Measurements from ENCODE around the gene IMPA2.

IMPA2 gene

GRCh38 chr18:12010187-12010802, 29.0 kb downstream of the IMPA2 start:
- Histone ChIP-seq H2AFZ (ENCODE audit: low read depth, low read length) (no peak overlapping the region), H3K9me3 (ENCODE audit: insufficient read depth, low read length, severe bottlenecking) (no peaks in the 10 kb centered on the region), H3K27ac (ENCODE audit: low read length) (no peak overlapping the region), H4K20me1 (ENCODE audit: insufficient read depth, low read length) (no peaks in the 10 kb centered on the region; the same call in 1 of the 2 replicates), H3K27me3 (ENCODE audit: insufficient read depth, low read length, poor library complexity) (no peaks in the 10 kb centered on the region), H3K36me3 (ENCODE audit: insufficient read depth, low read length) (no peaks in the 10 kb centered on the region), H3K4me1 (ENCODE audit: insufficient read depth, low read length) (no peaks in the 10 kb centered on the region), H3K4me2 (ENCODE audit: insufficient read depth, low read length) (no peak overlapping the region), H3K9ac (ENCODE audit: low read depth, low read length) (no peak overlapping the region), H3K4me3 (ENCODE audit: low read depth in 1 of 2, low read length in 2 of 2) (no peak overlapping the region), H3K79me2 (ENCODE audit: insufficient read depth, low read length) (no peaks in the 10 kb centered on the region)
- no peak for TF ChIP-seq EZH2 (IDR thresholded peaks at IDR 0.05; ENCODE audit: borderline replicate concordance, low read depth, low read length, severe bottlenecking)
- TF ChIP-seq, protein P1, sequence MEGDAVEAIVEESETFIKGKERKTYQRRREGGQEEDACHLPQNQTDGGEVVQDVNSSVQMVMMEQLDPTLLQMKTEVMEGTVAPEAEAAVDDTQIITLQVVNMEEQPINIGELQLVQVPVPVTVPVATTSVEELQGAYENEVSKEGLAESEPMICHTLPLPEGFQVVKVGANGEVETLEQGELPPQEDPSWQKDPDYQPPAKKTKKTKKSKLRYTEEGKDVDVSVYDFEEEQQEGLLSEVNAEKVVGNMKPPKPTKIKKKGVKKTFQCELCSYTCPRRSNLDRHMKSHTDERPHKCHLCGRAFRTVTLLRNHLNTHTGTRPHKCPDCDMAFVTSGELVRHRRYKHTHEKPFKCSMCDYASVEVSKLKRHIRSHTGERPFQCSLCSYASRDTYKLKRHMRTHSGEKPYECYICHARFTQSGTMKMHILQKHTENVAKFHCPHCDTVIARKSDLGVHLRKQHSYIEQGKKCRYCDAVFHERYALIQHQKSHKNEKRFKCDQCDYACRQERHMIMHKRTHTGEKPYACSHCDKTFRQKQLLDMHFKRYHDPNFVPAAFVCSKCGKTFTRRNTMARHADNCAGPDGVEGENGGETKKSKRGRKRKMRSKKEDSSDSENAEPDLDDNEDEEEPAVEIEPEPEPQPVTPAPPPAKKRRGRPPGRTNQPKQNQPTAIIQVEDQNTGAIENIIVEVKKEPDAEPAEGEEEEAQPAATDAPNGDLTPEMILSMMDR (IDR thresholded peaks at IDR 0.05; ENCODE audit: borderline replicate concordance, extremely low read depth, low read length, poor library complexity, severe bottlenecking), result no peak
- ATAC-seq (ENCODE audit: insufficient read depth, low read depth) (no peak), DNase-seq (no peak)

- no peak for TF ChIP-seq EZH2 (IDR thresholded peaks at IDR 0.05; ENCODE audit: borderline replicate concordance, low read depth, low read length, severe bottlenecking)
- TF ChIP-seq, protein P1 (IDR thresholded peaks at IDR 0.05; ENCODE audit: borderline replicate concordance, extremely low read depth, low read length, poor library complexity, severe bottlenecking), result no peak
- no peaks in the 10 kb centered on the region for H3K79me2 ChIP-seq (ENCODE audit: insufficient read depth, low read length)
- H3K9me3 ChIP-seq (ENCODE audit: insufficient read depth, low read length, severe bottlenecking), result no peaks in the 10 kb centered on the region
- DNase-seq (no peak), ATAC-seq (ENCODE audit: insufficient read depth, low read depth) (no peak)
- H3K36me3 ChIP-seq (ENCODE audit: insufficient read depth, low read length), result no peaks in the 10 kb centered on the region
- no peaks in the 10 kb centered on the region for H3K4me1 ChIP-seq (ENCODE audit: insufficient read depth, low read length)
- no peaks in the 10 kb centered on the region for H3K27me3 ChIP-seq (ENCODE audit: insufficient read depth, low read length, poor library complexity)
- H2AFZ ChIP-seq (ENCODE audit: low read depth, low read length), result no peak overlapping the region
- H4K20me1 ChIP-seq (ENCODE audit: insufficient read depth, low read length), result no peaks in the 10 kb centered on the region
- no peak overlapping the region for H3K4me2 ChIP-seq (ENCODE audit: insufficient read depth, low read length)
- H3K9ac ChIP-seq (ENCODE audit: low read depth, low read length), result no peak overlapping the region
- H3K4me3 ChIP-seq (ENCODE audit: low read depth in 1 of 2, low read length in 2 of 2), result no peak overlapping the region
- no peak overlapping the region for H3K27ac ChIP-seq (ENCODE audit: low read length)
These were observed 30.1 kb downstream of the IMPA2 start for GRCh38 chr18:12011199-12011956.

GRCh38 chr18:12011957-12012549, 30.7 kb downstream of the IMPA2 start:
- DNase-seq, result no peak
- H3K27ac ChIP-seq (ENCODE audit: low read length), result no peak overlapping the region
- H4K20me1 ChIP-seq (ENCODE audit: insufficient read depth, low read length), result no peaks in the 10 kb centered on the region
- TF ChIP-seq, protein P1 (IDR thresholded peaks at IDR 0.05; ENCODE audit: borderline replicate concordance, extremely low read depth, low read length, poor library complexity, severe bottlenecking), result no peak
- no peak for TF ChIP-seq EZH2 (IDR thresholded peaks at IDR 0.05; ENCODE audit: borderline replicate concordance, low read depth, low read length, severe bottlenecking)
- H3K9ac ChIP-seq (ENCODE audit: low read depth, low read length), result no peak overlapping the region
- no peaks in the 10 kb centered on the region for H3K27me3 ChIP-seq (ENCODE audit: insufficient read depth, low read length, poor library complexity)
- no peak for ATAC-seq (ENCODE audit: insufficient read depth, low read depth)
- H3K4me1 ChIP-seq (ENCODE audit: insufficient read depth, low read length), result no peaks in the 10 kb centered on the region
- H2AFZ ChIP-seq (ENCODE audit: low read depth, low read length), result no peak overlapping the region
- no peaks in the 10 kb centered on the region for H3K9me3 ChIP-seq (ENCODE audit: insufficient read depth, low read length, severe bottlenecking)
- no peaks in the 10 kb centered on the region for H3K36me3 ChIP-seq (ENCODE audit: insufficient read depth, low read length)
- no peak overlapping the region for H3K4me2 ChIP-seq (ENCODE audit: insufficient read depth, low read length)
- H3K79me2 ChIP-seq (ENCODE audit: insufficient read depth, low read length), result no peaks in the 10 kb centered on the region
- H3K4me3 ChIP-seq (ENCODE audit: low read depth in 1 of 2, low read length in 2 of 2), result no peak overlapping the region

All from DND-41 (cell line).